ENCODE measurements around the gene FABP6.

The FABP6 gene

GRCh38 chr5:160197341-160198144, 31.8 kb upstream of the FABP6 start (continued):
- TF ChIP-seq, protein P1, sequence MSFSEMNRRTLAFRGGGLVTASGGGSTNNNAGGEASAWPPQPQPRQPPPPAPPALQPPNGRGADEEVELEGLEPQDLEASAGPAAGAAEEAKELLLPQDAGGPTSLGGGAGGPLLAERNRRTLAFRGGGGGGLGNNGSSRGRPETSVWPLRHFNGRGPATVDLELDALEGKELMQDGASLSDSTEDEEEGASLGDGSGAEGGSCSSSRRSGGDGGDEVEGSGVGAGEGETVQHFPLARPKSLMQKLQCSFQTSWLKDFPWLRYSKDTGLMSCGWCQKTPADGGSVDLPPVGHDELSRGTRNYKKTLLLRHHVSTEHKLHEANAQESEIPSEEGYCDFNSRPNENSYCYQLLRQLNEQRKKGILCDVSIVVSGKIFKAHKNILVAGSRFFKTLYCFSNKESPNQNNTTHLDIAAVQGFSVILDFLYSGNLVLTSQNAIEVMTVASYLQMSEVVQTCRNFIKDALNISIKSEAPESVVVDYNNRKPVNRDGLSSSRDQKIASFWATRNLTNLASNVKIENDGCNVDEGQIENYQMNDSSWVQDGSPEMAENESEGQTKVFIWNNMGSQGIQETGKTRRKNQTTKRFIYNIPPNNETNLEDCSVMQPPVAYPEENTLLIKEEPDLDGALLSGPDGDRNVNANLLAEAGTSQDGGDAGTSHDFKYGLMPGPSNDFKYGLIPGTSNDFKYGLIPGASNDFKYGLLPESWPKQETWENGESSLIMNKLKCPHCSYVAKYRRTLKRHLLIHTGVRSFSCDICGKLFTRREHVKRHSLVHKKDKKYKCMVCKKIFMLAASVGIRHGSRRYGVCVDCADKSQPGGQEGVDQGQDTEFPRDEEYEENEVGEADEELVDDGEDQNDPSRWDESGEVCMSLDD (tag by site-specific recombination; IDR thresholded peaks at IDR 0.05), result peak; percentile 69
- no peak for TF ChIP-seq ZBTB17 (tag by site-specific recombination; IDR thresholded peaks at IDR 0.05)

GRCh38 chr5:160198146-160198545, 31.2 kb upstream of the FABP6 start:
- Histone ChIP-seq H3K9me3 (ENCODE audit: control insufficient read depth, insufficient read depth, low read depth, low read length) (no peaks in the 10 kb centered on the region), H3K27ac (ENCODE audit: extremely low read depth, low read depth, low read length) (no peak overlapping the region), H3K4me1 (ENCODE audit: control insufficient read depth, insufficient read depth, low read length) (no peaks in the 10 kb centered on the region), H3K4me3 (ENCODE audit: low read depth, low read length) (no peak overlapping the region), H3K36me3 (ENCODE audit: control insufficient read depth in 2 of 2, insufficient read depth in 1 of 2, low read length in 2 of 2) (no peaks in the 10 kb centered on the region)
- no peak for TF ChIP-seq ZBTB48 (tag by site-specific recombination; IDR thresholded peaks at IDR 0.05)
- TF ChIP-seq, protein P2, sequence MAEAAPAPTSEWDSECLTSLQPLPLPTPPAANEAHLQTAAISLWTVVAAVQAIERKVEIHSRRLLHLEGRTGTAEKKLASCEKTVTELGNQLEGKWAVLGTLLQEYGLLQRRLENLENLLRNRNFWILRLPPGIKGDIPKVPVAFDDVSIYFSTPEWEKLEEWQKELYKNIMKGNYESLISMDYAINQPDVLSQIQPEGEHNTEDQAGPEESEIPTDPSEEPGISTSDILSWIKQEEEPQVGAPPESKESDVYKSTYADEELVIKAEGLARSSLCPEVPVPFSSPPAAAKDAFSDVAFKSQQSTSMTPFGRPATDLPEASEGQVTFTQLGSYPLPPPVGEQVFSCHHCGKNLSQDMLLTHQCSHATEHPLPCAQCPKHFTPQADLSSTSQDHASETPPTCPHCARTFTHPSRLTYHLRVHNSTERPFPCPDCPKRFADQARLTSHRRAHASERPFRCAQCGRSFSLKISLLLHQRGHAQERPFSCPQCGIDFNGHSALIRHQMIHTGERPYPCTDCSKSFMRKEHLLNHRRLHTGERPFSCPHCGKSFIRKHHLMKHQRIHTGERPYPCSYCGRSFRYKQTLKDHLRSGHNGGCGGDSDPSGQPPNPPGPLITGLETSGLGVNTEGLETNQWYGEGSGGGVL (tag by site-specific recombination; IDR thresholded peaks at IDR 0.05), result no peak
- TF ChIP-seq TCF7L2 (IDR thresholded peaks at IDR 0.05; ENCODE audit: borderline replicate concordance, low read depth, low read length), result no peak
- TF ChIP-seq ZNF561 (tag by site-specific recombination; IDR thresholded peaks at IDR 0.05; ENCODE audit: borderline replicate concordance), result no peak
- no peak for TF ChIP-seq ZEB2 (tag by site-specific recombination; IDR thresholded peaks at IDR 0.05)
- TF ChIP-seq ZNF366 (tag by site-specific recombination; conservative IDR thresholded peaks at IDR 0.05), result no peak
- no peak for TF ChIP-seq ZNF350 (tag by site-specific recombination; IDR thresholded peaks at IDR 0.05)
- no peak for TF ChIP-seq ZNF133 (tag by site-specific recombination; IDR thresholded peaks at IDR 0.05)
- no peak for TF ChIP-seq ZFHX2 (tag by site-specific recombination; conservative IDR thresholded peaks at IDR 0.05)
- TF ChIP-seq ZNF266 (tag by site-specific recombination; IDR thresholded peaks at IDR 0.05; ENCODE audit: low read depth), result no peak
- TF ChIP-seq SP2 (tag by site-specific recombination; IDR thresholded peaks at IDR 0.05), result no peak
- TF ChIP-seq ZBTB6 (tag by site-specific recombination; IDR thresholded peaks at IDR 0.05), result no peak
- ChIA-PET POLR2A (interaction anchor here (0.5 to 1.2 kb wide), 3 partner anchors 22 to 166 kb away, joined by 3 read pairs; partner anchors contain the start of gene PWWP2A), CTCF (interaction anchor here (0.6 to 3.7 kb wide), 11 partner anchors 9 to 193 kb away, joined by 3 to 47 read pairs (median 5); no protein-coding TSS in a partner anchor)

DNA sequence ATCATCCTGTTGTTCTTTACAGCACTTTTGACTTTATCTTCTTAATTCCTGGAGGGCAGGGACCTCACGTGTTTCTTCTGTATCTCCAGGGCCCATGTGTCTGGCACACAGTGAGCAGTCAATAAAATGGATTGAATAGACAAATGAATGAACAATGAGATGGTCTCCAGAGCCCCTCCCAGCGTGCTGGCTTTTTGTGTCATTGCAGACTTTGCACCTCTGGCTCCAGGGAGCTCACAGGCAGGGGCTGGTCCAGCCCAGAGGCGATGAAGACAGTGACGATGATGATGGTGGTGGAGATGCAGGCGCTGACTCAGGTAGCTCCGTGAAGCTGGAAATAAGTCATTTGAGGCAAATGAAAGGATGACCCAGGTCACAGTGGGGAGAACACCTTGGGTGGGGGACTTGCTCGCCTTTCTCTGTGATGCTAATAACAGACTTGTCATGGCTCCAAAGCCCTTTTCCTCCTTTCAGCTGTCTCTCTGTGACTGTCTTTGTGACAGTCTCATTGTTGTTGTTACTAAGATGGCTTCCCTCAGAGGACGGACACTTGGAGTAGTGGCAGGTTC, 30.4 kb upstream of the FABP6 start:
- no peak overlapping the region for H3K4me3 ChIP-seq (ENCODE audit: low read depth, low read length)
- ChIA-PET POLR2A (interaction anchor here (0.5 kb wide), 1 partner anchor 94 kb away, joined by 4 read pairs; no protein-coding TSS in a partner anchor), CTCF (interaction anchor here (0.6 to 3.7 kb wide), 29 partner anchors 8 to 767 kb away, joined by 3 to 47 read pairs (median 4); partner anchors contain the start of genes C1QTNF2 and CCNJL)
- H3K27ac ChIP-seq (ENCODE audit: extremely low read depth, low read depth, low read length), result no peak overlapping the region
- TF ChIP-seq ZNF513 (tag by site-specific recombination; IDR thresholded peaks at IDR 0.05) (peak; percentile 91), PBX3 (CRISPR knock-in tag; IDR thresholded peaks at IDR 0.05) (no peak)
- H3K9me3 ChIP-seq (ENCODE audit: control insufficient read depth, insufficient read depth, low read depth, low read length), result no peaks in the 10 kb centered on the region
- no peaks in the 10 kb centered on the region for H3K4me1 ChIP-seq (ENCODE audit: control insufficient read depth, insufficient read depth, low read length)
- no peaks in the 10 kb centered on the region for H3K36me3 ChIP-seq (ENCODE audit: control insufficient read depth in 2 of 2, insufficient read depth in 1 of 2, low read length in 2 of 2)
